Hepatocyte (in vitro differentiated cells): ENCODE data around the gene KIF25. TPM values are rescaled to one million over a fixed set of nuclear protein-coding genes. Genes with fewer than 3 reads are reported as not detected.

Experiments used
- DNase-seq: peaks from one replicate; pipeline ENCODE4 v3.0.0-alpha.2; 2016; ENCODE audit warnings: low spot score
- H2AFZ ChIP-seq: fragments of 200-600 bp; sonication (generic); 2 replicates; pipeline ENCODE4 v1.6.0; 2016; ENCODE audit warnings: antibody characterized with exemption, mild to moderate bottlenecking
- H3K27ac ChIP-seq: fragments of 200-600 bp; sonication (generic); 2 replicates; pipeline ENCODE4 v1.5.1; 2016; ENCODE audit warnings: mild to moderate bottlenecking
- H3K27me3 ChIP-seq: fragments of 200-600 bp; sonication (generic); 2 replicates; pipeline ENCODE4 v1.6.1; 2016
- H3K36me3 ChIP-seq: fragments of 200-600 bp; sonication (generic); replicated peaks from 2 replicates; pipeline ENCODE4 v1.5.1; 2016; ENCODE audit warnings: low read depth; ENCODE audit not compliant: insufficient read depth
- H3K4me1 ChIP-seq: fragments of 200-600 bp; sonication (generic); 2 replicates; pipeline ENCODE4 v1.5.1; 2016; ENCODE audit warnings: mild to moderate bottlenecking, moderate library complexity; ENCODE audit not compliant: insufficient read depth
- H3K4me2 ChIP-seq: fragments of 200-600 bp; sonication (generic); 2 replicates; pipeline ENCODE4 v1.6.0; 2016
- H3K4me3 ChIP-seq: fragments of 200-600 bp; sonication (generic); 2 replicates; pipeline ENCODE4 v1.5.1; 2016; ENCODE audit warnings: mild to moderate bottlenecking
- H3K79me2 ChIP-seq: fragments of 200-600 bp; sonication (generic); 2 replicates; pipeline ENCODE4 v1.6.0; 2017; ENCODE audit warnings: mild to moderate bottlenecking
- H3K9me2 ChIP-seq: fragments of 200-600 bp; sonication (generic); replicated peaks from 2 replicates; pipeline ENCODE4 v1.6.0; 2017; ENCODE audit warnings: mild to moderate bottlenecking; ENCODE audit not compliant: insufficient read depth
- H3K9me3 ChIP-seq: fragments of 200-600 bp; sonication (generic); 2 replicates; pipeline ENCODE4 v1.5.1; 2016; ENCODE audit warnings: low read depth, mild to moderate bottlenecking
- H4K20me1 ChIP-seq: fragments of 200-600 bp; sonication (generic); 2 replicates; pipeline ENCODE4 v1.6.0; 2016; ENCODE audit warnings: mild to moderate bottlenecking; ENCODE audit not compliant: insufficient read depth, poor library complexity, severe bottlenecking
- EZH2 ChIP-seq: fragments of 200-600 bp; sonication (generic); IDR thresholded peaks from 2 replicates; pipeline ENCODE4 v1.6.1; 2016; ENCODE audit warnings: antibody characterized with exemption, mild to moderate bottlenecking, borderline replicate concordance
- EZH2phosphoT487 ChIP-seq: fragments of 200-600 bp; sonication (generic); IDR thresholded peaks from one replicate; pipeline ENCODE4 v1.6.1; 2018; ENCODE audit warnings: antibody characterized with exemption, mild to moderate bottlenecking, low read depth, moderate library complexity; ENCODE audit not compliant: unreplicated experiment, severe bottlenecking
- WGBS: methylation state at CpG from one replicate; pipeline ENCODE4 v1.1.6; 2016; ENCODE audit warnings: low lambda C conversion rate; ENCODE audit errors: missing lambda C conversion rate; 5-methylcytosine and 5-hydroxymethylcytosine counted together
- polyA plus RNA-seq: library from polyadenylated mRNA; unstranded; fragments of >200 nt; fragmentation: Nextera tagmentation; extraction: Ambion mirVana; gene quantifications from 2 replicates; pipeline ENCODE4 v1.2.1, GENCODE V29; 2016
- total RNA-seq: library from RNA; depleted of rRNA; stranded (reverse); fragments of >200 nt; gene quantifications from 2 replicates; pipeline ENCODE4 v1.2.3, GENCODE V29; 2014
- TF ChIP-seq, protein P1 (sequence below): fragments of 200-600 bp; sonication (generic); IDR thresholded peaks from 2 replicates; pipeline ENCODE4 v1.5.1; 2016; ENCODE audit warnings: antibody characterized with exemption, mild to moderate bottlenecking; ENCODE audit not compliant: poor library complexity

Gene KIF25
- total and polyA plus RNA-seq, 2 experiments from 2014 or later, result 0.40 TPM; not detected in 1

GRCh38 chr6:168037856-168038255 is 40.4 kb downstream of the KIF25 start:
- Histone ChIP-seq H3K27me3 (no peaks in the 10 kb centered on the region), H3K4me1 (peaks cover 11% of the 10 kb centered on the region), H4K20me1 (no peaks in the 10 kb centered on the region), H3K79me2 (no peaks in the 10 kb centered on the region), H2AFZ (no peak overlapping the region), H3K9me2 (no peaks in the 10 kb centered on the region), H3K9me3 (peaks cover 8% of the 10 kb centered on the region), H3K4me3 (no peak overlapping the region), H3K4me2 (no peak overlapping the region), H3K36me3 (no peaks in the 10 kb centered on the region), H3K27ac (no peak overlapping the region)
- no peak for DNase-seq
- WGBS, result 69% methylated on average over 5 of the region's 5 CpGs
- TF ChIP-seq, protein P1, sequence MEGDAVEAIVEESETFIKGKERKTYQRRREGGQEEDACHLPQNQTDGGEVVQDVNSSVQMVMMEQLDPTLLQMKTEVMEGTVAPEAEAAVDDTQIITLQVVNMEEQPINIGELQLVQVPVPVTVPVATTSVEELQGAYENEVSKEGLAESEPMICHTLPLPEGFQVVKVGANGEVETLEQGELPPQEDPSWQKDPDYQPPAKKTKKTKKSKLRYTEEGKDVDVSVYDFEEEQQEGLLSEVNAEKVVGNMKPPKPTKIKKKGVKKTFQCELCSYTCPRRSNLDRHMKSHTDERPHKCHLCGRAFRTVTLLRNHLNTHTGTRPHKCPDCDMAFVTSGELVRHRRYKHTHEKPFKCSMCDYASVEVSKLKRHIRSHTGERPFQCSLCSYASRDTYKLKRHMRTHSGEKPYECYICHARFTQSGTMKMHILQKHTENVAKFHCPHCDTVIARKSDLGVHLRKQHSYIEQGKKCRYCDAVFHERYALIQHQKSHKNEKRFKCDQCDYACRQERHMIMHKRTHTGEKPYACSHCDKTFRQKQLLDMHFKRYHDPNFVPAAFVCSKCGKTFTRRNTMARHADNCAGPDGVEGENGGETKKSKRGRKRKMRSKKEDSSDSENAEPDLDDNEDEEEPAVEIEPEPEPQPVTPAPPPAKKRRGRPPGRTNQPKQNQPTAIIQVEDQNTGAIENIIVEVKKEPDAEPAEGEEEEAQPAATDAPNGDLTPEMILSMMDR, result no peak
- TF ChIP-seq EZH2, result no peak
- TF ChIP-seq EZH2phosphoT487, result no peak

DNA sequence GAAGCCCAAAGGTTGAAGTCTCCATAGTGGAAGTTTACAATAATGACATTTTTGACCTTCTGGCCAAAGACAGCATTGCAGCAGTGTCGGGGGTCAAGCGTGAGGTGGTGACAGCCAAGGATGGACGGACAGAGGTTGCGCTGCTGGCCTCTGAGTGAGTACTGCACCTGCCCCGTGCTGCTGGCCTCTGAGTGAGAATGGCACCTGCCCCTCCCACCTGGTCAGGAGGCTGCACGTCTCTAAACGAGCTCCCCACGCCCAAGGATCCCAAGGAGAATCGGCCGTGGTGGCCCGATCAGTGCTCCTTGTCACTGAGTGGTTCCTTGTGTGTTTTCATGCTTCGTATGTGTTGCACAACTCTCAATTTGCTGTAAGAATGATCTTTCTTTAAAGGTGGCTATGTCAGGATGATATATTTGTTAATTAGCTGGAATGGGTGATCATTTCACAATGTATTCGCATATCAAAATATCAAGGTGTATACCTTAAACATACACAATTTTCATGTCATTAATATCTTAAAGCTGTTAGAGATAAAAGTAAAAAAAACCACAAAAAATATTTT is 41.2 kb downstream of the KIF25 start:
- no peak overlapping the region for H3K4me2 ChIP-seq
- WGBS, result 97% methylated on average over 13 of the region's 13 CpGs
- H2AFZ ChIP-seq, result no peak overlapping the region
- H3K27ac ChIP-seq, result no peak overlapping the region
- no peak overlapping the region for H3K4me3 ChIP-seq
- H3K36me3 ChIP-seq, result no peaks in the 10 kb centered on the region
- TF ChIP-seq EZH2phosphoT487, result no peak
- no peak for TF ChIP-seq EZH2
- TF ChIP-seq, protein P1, result no peak
- H3K79me2 ChIP-seq, result no peaks in the 10 kb centered on the region
- H4K20me1 ChIP-seq, result no peaks in the 10 kb centered on the region
- peaks cover 11% of the 10 kb centered on the region for H3K4me1 ChIP-seq
- peaks cover 8% of the 10 kb centered on the region for H3K9me3 ChIP-seq
- no peaks in the 10 kb centered on the region for H3K9me2 ChIP-seq
- H3K27me3 ChIP-seq, result no peaks in the 10 kb centered on the region
- DNase-seq, result no peak

DNA sequence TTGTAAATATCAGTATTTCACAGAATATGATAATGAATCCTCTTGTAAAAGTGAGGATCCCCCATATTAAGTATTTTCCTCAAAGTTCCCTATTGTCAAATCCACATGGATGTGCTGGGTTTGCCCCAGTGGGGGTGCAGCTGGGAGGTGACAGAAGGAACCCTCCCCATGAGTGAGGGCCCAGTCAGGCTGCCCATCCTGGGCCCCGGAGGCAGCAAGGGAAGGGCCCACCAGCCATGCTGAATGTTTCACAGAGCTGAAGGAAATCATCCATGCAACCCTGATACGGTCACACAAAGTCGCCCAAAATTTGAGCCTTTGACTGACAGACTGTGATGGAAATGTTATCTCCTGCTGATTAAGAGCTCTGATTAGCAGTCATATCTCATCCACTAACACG is 41.8 kb downstream of the KIF25 start:
- Histone ChIP-seq H3K4me3 (no peak overlapping the region), H3K4me2 (no peak overlapping the region), H3K4me1 (peaks cover 11% of the 10 kb centered on the region), H3K36me3 (no peaks in the 10 kb centered on the region), H3K79me2 (no peaks in the 10 kb centered on the region), H2AFZ (no peak overlapping the region), H3K27ac (no peak overlapping the region), H3K27me3 (no peaks in the 10 kb centered on the region), H3K9me3 (peaks cover 8% of the 10 kb centered on the region), H4K20me1 (no peaks in the 10 kb centered on the region), H3K9me2 (no peaks in the 10 kb centered on the region)
- TF ChIP-seq EZH2 (no peak), EZH2phosphoT487 (no peak)
- TF ChIP-seq, protein P1, result no peak
- WGBS, result 90% methylated on average over 4 of the region's 4 CpGs
- no peak for DNase-seq
